GM12878 (cell line): ENCODE data around the gene WASF2. TPM values are rescaled to one million over a fixed set of nuclear protein-coding genes. Genes with fewer than 3 reads are reported as not detected.

Experiments used
- BACH1 ChIP-seq: fragments of 450-650 bp; IDR thresholded peaks from 2 replicates; pipeline ENCODE4 v1.6.1; 2017; ENCODE audit warnings: mild to moderate bottlenecking, borderline replicate concordance
- CBX5 ChIP-seq: sonication (generic); IDR thresholded peaks from 2 replicates; pipeline ENCODE4 v1.6.1; 2016; ENCODE audit warnings: low read depth, moderate library complexity, mild to moderate bottlenecking, inconsistent platforms
- FOS ChIP-seq: IDR thresholded peaks from 3 replicates; pipeline ENCODE4 v1.6.1; 2011; ENCODE audit warnings: borderline replicate concordance; ENCODE audit not compliant: insufficient read length; ENCODE audit errors: extremely low read depth
- LARP7 ChIP-seq: fragments of 450-650 bp; IDR thresholded peaks from 2 replicates; pipeline ENCODE4 v1.6.1; 2017; ENCODE audit warnings: mild to moderate bottlenecking
- NR2F1 ChIP-seq: fragments of 450-650 bp; conservative IDR thresholded peaks from 2 replicates; pipeline ENCODE4 v1.6.1; 2017; ENCODE audit warnings: mild to moderate bottlenecking
- PAX8 ChIP-seq: fragments of 450-650 bp; IDR thresholded peaks from 2 replicates; pipeline ENCODE4 v1.6.1; 2017; ENCODE audit warnings: mild to moderate bottlenecking, moderate library complexity
- RAD21 ChIP-seq: IDR thresholded peaks from 2 replicates; pipeline ENCODE4 v1.6.1; 2011; ENCODE audit warnings: mild to moderate bottlenecking, low read depth, low read length, moderate library complexity; ENCODE audit not compliant: insufficient read depth
- RAD51 ChIP-seq: fragments of 450-650 bp; IDR thresholded peaks from 2 replicates; pipeline ENCODE4 v1.6.1; 2016; ENCODE audit warnings: moderate library complexity, mild to moderate bottlenecking, inconsistent platforms
- RB1 ChIP-seq: fragments of 450-650 bp; formaldehyde crosslinking; IDR thresholded peaks from 2 replicates; pipeline ENCODE4 v1.6.1; 2017; ENCODE audit warnings: mild to moderate bottlenecking, borderline replicate concordance
- SUZ12 ChIP-seq: fragments of 200-600 bp; sonication (generic); IDR thresholded peaks from one replicate; pipeline ENCODE4 v1.6.1; 2018; ENCODE audit warnings: antibody characterized with exemption, mild to moderate bottlenecking; ENCODE audit not compliant: unreplicated experiment
- ZBED1 ChIP-seq: IDR thresholded peaks from 2 replicates; pipeline ENCODE4 v1.6.1; 2016; ENCODE audit warnings: borderline replicate concordance
- polyA plus RNA-seq, 11 experiments: library from polyadenylated mRNA; depleted of rRNA in 4 of 11; unstranded in 6 of 11; stranded (reverse) in 5 of 11; fragments of >200 nt; fragmentation: Nextera tagmentation in 4 of 11; fragmentation: Illumina TruSeq in 1 of 11; extraction: Ambion mirVana in 4 of 11; extraction: Trizol in 1 of 11; gene quantifications; 1 replicate in 1 of 11; 2 replicates in 10 of 11; pipeline versions ENCODE4 v1.2.1 to v1.2.3, GENCODE V29; 2011 to 2016; ENCODE audit warnings: inconsistent platforms in 2 of 11, missing spikeins in 2 of 11, low read depth in 1 of 11
- total RNA-seq, 4 experiments: library from RNA; depleted of rRNA in 3 of 4; stranded (reverse); fragments of >200 nt in 3 of 4; fragmentation: Illumina TruSeq in 1 of 4; extraction: Trizol in 1 of 4; gene quantifications; 2 replicates each; pipeline versions ENCODE4 v1.2.1 to v1.2.3, GENCODE V29; 2013 to 2021
- TF ChIP-seq, protein P1 (sequence below): fragments of 450-650 bp; IDR thresholded peaks from 2 replicates; pipeline ENCODE4 v1.6.1; 2017; ENCODE audit warnings: antibody characterized with exemption, mild to moderate bottlenecking, moderate library complexity
- TF ChIP-seq, protein P2 (sequence below): IDR thresholded peaks from 2 replicates; pipeline ENCODE4 v1.6.1; 2012; ENCODE audit warnings: mild to moderate bottlenecking, low read depth, low read length
- TF ChIP-seq, protein P3 (sequence below): fragments of 450-650 bp; IDR thresholded peaks from 2 replicates; pipeline ENCODE4 v1.6.1; 2014; ENCODE audit warnings: mild to moderate bottlenecking
- TF ChIP-seq, protein P4 (sequence below): IDR thresholded peaks from 2 replicates; pipeline ENCODE4 v1.6.1; 2012; ENCODE audit warnings: low read length, inconsistent platforms
- TF ChIP-seq, protein P5 (sequence below): fragments of 450-650 bp; IDR thresholded peaks from 2 replicates; pipeline ENCODE4 v1.6.1; 2017; ENCODE audit warnings: mild to moderate bottlenecking, low read depth, inconsistent platforms; ENCODE audit not compliant: poor library complexity, severe bottlenecking
- TF ChIP-seq, protein P6 (sequence below): IDR thresholded peaks from 2 replicates; pipeline ENCODE4 v1.6.1; 2012; ENCODE audit warnings: low read depth, low read length, improper control_type of control experiment

WASF2 gene
- total and polyA plus RNA-seq, 10 of the 15 experiments (the other 5 are each of a cell fraction or from before 2014, with no cell fraction given): 7.0 to 111 (median 37.1) TPM

DNA sequence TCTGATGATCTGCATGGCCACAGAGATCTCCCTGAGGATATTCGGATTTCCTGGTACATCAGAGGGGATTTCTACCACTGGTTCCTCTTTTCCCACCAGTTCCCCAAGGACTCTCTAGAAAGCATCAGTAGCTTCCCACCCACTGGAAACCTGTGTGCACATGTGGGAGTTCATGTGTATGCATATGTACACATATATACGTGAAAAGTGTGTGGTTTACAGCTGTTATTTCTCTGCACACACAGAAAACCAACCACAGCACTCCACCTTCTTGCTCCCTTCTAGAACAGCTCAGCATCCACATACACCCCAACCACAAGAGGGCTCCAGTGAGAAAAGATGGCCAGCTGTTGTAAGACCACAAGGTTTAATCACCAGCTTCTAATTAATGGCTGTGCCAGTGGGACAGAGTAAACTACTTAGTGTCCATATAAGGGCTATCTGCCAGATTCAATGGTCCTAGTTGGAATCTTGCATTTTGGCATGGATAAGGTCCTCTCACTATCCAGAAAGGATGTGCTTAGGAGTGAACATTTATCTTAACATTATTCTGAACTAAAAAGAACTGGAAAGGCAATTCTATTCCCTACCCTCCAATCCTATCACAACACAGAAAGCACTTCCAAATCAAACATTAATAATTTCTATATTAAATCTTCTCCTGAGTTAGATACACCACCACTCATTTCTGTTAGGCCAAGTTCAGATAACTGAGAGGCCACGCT lies 73.4 kb downstream of the WASF2 start (continued):
- TF ChIP-seq, protein P1, sequence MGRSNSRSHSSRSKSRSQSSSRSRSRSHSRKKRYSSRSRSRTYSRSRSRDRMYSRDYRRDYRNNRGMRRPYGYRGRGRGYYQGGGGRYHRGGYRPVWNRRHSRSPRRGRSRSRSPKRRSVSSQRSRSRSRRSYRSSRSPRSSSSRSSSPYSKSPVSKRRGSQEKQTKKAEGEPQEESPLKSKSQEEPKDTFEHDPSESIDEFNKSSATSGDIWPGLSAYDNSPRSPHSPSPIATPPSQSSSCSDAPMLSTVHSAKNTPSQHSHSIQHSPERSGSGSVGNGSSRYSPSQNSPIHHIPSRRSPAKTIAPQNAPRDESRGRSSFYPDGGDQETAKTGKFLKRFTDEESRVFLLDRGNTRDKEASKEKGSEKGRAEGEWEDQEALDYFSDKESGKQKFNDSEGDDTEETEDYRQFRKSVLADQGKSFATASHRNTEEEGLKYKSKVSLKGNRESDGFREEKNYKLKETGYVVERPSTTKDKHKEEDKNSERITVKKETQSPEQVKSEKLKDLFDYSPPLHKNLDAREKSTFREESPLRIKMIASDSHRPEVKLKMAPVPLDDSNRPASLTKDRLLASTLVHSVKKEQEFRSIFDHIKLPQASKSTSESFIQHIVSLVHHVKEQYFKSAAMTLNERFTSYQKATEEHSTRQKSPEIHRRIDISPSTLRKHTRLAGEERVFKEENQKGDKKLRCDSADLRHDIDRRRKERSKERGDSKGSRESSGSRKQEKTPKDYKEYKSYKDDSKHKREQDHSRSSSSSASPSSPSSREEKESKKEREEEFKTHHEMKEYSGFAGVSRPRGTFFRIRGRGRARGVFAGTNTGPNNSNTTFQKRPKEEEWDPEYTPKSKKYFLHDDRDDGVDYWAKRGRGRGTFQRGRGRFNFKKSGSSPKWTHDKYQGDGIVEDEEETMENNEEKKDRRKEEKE: no peak
- TF ChIP-seq, protein P2, sequence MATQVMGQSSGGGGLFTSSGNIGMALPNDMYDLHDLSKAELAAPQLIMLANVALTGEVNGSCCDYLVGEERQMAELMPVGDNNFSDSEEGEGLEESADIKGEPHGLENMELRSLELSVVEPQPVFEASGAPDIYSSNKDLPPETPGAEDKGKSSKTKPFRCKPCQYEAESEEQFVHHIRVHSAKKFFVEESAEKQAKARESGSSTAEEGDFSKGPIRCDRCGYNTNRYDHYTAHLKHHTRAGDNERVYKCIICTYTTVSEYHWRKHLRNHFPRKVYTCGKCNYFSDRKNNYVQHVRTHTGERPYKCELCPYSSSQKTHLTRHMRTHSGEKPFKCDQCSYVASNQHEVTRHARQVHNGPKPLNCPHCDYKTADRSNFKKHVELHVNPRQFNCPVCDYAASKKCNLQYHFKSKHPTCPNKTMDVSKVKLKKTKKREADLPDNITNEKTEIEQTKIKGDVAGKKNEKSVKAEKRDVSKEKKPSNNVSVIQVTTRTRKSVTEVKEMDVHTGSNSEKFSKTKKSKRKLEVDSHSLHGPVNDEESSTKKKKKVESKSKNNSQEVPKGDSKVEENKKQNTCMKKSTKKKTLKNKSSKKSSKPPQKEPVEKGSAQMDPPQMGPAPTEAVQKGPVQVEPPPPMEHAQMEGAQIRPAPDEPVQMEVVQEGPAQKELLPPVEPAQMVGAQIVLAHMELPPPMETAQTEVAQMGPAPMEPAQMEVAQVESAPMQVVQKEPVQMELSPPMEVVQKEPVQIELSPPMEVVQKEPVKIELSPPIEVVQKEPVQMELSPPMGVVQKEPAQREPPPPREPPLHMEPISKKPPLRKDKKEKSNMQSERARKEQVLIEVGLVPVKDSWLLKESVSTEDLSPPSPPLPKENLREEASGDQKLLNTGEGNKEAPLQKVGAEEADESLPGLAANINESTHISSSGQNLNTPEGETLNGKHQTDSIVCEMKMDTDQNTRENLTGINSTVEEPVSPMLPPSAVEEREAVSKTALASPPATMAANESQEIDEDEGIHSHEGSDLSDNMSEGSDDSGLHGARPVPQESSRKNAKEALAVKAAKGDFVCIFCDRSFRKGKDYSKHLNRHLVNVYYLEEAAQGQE: no peak
- no peak for TF ChIP-seq BACH1
- no peak for TF ChIP-seq SUZ12
- TF ChIP-seq PAX8: no peak; the same call in 1 of the 2 replicates
- TF ChIP-seq, protein P3, sequence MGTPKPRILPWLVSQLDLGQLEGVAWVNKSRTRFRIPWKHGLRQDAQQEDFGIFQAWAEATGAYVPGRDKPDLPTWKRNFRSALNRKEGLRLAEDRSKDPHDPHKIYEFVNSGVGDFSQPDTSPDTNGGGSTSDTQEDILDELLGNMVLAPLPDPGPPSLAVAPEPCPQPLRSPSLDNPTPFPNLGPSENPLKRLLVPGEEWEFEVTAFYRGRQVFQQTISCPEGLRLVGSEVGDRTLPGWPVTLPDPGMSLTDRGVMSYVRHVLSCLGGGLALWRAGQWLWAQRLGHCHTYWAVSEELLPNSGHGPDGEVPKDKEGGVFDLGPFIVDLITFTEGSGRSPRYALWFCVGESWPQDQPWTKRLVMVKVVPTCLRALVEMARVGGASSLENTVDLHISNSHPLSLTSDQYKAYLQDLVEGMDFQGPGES: no peak
- no peak for TF ChIP-seq RB1
- TF ChIP-seq NR2F1: no peak
- TF ChIP-seq, protein P4, sequence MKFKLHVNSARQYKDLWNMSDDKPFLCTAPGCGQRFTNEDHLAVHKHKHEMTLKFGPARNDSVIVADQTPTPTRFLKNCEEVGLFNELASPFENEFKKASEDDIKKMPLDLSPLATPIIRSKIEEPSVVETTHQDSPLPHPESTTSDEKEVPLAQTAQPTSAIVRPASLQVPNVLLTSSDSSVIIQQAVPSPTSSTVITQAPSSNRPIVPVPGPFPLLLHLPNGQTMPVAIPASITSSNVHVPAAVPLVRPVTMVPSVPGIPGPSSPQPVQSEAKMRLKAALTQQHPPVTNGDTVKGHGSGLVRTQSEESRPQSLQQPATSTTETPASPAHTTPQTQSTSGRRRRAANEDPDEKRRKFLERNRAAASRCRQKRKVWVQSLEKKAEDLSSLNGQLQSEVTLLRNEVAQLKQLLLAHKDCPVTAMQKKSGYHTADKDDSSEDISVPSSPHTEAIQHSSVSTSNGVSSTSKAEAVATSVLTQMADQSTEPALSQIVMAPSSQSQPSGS: peak; percentile 82
- no peak for TF ChIP-seq LARP7
- TF ChIP-seq, protein P5, sequence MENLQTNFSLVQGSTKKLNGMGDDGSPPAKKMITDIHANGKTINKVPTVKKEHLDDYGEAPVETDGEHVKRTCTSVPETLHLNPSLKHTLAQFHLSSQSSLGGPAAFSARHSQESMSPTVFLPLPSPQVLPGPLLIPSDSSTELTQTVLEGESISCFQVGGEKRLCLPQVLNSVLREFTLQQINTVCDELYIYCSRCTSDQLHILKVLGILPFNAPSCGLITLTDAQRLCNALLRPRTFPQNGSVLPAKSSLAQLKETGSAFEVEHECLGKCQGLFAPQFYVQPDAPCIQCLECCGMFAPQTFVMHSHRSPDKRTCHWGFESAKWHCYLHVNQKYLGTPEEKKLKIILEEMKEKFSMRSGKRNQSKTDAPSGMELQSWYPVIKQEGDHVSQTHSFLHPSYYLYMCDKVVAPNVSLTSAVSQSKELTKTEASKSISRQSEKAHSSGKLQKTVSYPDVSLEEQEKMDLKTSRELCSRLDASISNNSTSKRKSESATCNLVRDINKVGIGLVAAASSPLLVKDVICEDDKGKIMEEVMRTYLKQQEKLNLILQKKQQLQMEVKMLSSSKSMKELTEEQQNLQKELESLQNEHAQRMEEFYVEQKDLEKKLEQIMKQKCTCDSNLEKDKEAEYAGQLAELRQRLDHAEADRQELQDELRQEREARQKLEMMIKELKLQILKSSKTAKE: no peak
- no peak for TF ChIP-seq CBX5
- TF ChIP-seq ZBED1: no peak
- TF ChIP-seq RAD21: peak; percentile 87
- TF ChIP-seq RAD51: no peak
- TF ChIP-seq, protein P6, sequence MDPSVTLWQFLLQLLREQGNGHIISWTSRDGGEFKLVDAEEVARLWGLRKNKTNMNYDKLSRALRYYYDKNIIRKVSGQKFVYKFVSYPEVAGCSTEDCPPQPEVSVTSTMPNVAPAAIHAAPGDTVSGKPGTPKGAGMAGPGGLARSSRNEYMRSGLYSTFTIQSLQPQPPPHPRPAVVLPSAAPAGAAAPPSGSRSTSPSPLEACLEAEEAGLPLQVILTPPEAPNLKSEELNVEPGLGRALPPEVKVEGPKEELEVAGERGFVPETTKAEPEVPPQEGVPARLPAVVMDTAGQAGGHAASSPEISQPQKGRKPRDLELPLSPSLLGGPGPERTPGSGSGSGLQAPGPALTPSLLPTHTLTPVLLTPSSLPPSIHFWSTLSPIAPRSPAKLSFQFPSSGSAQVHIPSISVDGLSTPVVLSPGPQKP: no peak
- TF ChIP-seq FOS: no peak
